ENCODE results near the gene FTO.
"Not testable (repeated sequence)": the region's sequence is repeated elsewhere in the genome, so short reads cannot be mapped to it uniquely, and the experiment has no call there.

Gene FTO

DNA sequence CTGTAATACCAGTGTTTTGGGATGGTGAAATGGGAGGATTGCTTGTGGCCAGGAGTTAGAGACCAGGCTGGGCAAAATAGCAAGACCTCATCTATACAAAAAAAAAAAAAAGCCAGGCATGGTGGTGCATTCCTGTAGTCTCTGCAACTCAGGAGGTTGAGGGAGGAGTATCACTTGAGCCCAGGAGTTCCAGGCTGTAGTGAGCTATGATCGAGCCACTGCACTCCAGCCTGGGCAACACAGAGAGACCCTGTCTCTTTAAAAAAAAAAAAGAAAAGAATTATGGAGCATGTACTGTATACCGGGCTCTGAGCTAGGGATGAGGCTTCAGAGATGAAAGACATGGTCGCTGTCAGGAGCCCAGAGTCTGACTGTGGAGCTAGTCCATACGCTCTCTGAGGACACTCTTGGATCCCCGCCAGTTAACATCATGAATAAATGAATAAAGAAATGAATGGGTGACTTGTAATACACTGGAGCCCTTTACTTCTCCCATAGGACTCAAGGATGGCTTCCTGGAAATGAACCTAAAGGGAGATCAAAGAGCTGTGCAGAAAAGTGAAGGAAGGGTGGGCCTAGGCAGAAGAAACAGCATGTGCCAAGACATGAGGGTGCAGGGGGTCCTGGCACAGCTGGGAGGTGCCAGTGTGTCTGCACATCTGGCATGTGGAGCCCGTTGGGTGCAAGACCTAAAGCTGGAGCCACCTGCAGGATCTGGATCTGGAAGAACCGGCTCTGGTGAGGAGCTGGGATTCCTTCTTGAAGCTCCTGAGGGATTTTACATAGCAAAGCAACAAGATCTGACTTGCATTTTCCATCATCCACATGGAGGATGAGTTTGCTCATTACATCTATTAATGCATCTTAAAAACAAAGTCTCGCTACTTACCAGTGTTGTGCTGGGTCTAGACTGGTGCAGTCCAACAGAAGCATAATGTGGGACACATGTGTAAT is 462.2 kb downstream of the FTO start:
- DNase-seq: no peak

DNA sequence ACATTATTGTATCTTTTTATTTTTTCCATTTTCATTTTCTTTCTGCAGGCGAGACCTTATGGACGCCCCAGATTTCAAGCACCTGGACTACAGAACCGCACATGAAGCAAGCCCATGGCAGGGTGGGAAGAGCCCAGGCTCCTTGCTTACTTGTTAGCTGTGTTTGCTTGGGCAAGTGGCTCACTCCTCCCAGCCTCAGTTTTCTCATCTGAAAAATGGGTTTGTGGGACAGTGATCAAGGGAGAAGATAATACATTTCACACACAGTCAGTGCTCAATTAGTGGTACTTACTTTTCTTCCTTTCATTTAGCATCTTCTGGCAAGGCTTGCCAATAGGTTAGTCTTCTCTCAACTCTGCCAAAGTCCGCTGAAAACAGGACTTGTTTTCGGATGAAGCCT is 465.2 kb downstream of the FTO start:
- DNase-seq: no peak

DNA sequence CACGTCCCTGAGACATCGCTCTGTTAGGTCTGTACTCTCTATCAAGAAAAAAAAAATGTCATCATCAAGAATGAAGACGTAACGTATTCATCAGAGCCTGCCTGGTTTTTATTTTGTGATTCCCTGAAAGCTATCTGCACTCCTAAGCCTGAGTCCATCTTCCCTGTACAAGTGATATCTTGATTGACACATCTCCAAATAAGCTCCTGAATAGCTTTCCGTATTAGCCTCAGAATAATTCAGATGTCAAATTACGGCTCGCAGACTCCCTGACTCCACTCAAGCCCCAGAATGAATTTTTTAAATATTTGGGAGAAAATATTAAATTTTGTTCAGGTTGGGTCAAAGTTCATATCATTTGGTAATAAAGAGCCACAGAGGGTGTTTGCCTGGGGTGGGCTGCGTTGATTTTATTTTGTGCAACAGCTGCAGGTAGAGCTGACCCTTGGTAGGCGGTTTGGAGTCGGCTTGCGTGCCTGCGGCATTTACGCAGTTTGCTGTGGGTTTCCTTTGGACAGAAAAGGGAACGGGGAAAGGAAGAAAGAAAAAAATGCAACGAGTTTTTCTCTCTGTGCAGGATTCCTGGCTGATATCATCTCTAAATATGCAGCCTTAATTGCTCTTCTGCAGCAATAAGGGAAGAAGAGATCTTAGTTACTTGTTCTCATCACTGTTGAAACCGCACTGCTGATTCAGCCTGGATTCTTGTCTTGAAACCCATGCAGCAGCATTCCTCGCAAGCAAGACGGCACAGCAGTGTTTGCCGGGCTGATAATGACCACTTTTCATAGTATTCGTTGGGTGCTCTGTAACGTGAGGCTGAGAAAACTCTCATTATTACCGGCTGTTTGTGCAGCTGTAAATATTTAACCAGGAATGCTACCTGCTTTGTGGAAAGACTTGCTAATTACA is 467.9 kb downstream of the FTO start:
- DNase-seq: no peak

DNA sequence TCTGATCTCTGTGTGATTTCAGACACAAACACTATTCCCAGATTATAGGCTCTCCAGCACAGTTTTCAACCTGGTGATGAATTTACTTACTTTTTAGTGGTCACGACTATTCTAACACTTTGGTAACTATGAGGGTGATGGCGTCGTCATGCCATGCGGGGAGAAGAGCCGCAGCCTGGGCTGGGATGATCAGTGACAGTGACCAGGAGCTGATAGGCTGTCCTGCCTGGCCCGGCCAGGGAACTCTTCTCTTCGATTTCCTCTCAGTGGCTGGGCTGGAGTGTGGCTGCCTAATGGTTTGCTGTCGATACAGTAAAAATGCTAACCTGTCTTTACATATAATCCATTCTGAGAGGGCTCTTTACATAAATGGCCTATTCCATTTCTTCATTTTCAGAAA is 469.5 kb downstream of the FTO start:
- DNase-seq: no peak

DNA sequence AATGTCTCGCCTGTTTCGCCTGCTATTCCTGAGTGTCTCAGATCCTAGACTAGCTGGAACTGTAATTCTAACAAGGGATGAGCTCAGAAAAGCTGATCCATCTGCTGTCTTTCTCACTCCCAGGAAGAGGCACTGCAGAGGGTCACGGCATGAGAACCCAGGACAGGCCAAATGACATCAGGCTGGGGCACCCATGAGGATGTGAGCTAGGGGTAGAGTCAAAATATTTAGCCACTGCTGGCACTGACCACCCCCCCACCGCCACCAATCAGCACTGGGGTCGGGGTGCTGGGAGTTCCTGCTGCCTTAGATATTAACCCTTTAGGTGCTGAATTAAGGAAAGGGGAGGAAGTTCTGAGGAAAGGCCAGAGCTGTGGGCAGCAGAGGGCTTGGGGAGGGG is 470.2 kb downstream of the FTO start:
- no peak for DNase-seq

DNA sequence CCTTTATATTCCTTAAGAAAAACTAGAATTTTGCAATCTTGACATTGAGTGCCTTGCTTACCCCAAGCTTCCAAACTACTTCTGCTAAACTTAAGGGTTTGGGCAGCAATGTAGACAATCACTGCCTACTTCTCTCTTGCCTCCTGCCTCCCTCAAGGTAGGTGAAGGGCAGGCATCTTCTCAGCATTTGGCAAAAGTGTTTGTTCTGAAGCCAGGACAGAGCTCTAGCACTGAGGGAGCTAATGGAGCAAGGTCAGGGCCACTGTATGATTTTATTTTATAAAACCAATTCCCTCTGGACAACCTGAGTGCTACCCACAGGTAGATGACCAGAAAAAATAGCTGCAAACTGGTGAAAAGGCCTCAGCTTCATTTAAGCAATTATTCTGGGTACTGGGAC is 470.8 kb downstream of the FTO start:
- no peak for DNase-seq

DNA sequence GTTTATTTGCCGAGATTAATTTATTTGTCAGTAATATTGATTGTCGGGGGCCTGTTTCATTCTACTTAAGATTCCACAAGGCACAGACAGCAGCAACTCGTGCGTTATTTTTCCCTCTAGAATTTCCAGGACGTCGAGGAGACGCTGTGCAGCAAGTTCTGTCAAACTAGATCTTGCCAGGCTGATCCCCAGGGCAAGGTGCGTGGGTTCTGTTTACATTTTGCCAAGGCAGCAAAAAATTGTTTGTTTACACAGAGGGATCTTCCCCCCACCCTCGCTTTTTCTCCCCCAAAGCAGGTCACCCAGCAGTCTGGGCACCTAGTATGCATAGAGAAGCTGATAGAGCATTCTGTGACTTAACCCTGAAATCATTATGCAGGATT is 471.2 kb downstream of the FTO start:
- DNase-seq: no peak

DNA sequence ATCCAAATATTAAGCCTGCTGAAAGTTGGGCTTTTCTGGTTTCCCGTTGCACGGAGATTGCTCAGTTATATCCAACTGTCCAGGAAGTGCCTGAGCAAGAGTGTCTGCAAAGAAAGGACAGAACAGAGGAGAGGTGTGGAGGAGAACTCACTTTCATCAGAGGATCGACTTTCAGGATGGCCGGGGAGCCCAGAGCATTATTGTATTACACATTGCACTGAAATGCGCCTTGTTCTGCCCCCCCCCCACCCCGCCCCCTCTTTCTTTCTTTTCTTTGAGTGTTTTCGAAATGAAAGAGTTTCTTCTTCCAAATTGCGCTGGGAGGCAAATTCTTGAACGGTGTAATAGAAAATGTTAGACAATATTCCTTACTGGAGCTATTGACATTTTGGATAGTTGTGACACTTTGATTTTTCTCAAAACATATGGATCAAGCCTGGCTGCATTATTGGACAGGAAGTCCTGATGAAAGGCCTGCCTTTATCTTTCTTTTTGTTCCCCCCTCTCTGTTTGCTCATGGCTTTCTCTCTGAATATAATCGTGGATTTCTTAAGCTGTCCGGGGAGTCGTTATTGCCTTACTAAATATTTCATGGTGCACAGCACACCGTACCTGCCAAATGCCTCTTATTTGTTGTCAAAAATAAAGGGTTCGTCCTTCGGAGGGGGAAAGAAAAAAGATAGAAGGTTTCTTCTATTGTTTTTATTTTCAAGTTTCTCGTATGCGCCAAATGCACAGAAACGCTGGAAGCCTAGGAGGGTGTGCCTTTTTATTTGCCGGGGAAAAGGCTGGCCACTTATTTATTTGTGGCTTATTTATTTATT is 471.8 kb downstream of the FTO start:
- no peak for DNase-seq

DNA sequence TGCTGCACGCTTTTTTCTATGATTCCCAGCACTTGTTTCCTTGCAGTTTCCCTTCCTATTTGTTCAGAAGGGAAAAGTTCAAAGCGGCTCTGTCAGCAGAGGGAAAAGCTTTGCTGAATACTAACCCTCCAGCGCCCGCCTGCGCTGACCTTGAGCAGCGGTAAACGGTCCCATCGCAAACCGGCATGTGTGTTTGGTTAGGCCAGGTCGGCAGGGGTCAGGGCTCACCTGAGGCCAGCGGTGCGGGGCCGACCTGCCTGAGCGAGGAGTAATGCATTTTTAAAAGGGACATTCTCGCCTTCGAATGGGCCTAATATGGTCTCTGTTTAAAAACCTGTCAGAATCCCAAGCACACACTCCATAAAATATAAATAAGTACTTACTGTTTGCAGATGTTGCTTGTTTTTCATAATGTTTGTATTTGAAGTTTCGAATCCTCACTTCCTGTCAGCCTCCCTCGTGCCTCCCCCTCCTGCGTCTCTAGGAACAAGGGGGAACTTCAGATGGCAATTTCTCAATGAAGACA is 472.5 kb downstream of the FTO start:
- no peak for DNase-seq

DNA sequence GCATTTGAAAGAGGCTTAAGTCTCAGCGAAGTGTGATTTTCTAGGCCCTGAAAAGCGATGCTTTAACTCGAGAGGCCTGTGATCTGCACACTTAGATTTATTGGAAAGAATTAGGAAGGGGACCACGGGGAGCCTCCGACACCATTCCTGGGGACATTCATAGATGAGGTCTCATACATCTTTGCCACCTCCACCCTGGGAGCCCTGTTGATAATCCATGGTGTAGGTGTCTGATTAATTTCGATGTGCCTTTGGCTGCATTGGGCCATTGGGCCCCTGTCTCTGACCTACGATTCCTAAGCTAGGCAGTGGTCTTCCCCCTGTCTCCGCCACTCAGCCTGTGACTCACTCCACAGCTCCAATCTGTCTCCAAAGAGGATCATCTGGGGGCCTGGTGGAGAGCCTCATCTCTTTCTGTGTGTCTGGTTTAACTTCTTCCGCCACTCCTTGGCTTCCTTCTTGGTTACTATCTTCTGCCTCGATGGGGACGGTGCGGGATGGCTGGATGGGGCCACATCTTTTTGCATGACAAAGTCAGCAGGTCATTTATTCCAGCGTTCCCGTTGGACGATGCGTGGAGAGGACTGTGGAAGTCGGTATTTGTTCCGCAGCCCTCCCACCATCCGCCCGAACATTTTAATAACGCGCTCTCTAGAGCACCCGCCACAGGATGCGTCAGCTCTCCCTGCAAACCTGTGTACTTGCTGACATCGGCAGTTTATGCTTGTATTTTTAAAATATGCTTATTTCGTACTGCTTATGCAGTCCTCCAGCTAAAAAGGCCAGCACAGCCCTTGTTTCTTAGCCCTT is 473.3 kb downstream of the FTO start:
- DNase-seq: no peak

DNA sequence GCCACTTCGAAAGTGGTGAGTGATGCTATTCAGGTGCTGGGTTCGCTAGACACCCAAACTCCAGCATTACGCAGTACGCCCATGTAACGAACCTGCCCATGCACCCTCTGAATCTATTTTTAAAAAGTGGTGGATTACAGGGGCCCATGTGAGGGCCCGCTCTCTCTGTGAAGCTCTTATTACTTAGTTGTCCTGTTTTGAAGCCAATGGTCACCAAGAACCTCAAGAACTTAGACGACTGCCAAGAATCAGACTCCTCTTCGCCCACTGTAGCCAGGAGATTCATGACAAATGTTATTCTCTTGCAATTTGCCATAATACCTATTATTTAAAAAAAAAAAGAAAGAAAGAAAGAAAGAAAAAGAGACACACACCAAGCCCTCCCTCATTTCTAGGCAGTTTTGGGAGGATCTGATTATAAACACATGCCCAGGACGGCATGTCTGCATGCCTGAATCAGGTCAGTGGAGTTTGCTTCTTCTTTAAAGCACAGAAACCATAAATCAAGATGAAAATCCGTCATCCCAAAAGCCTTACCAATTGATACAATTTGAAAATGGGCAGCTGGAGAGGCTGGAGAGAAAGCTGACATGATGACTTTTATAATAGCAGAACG is 474.0 kb downstream of the FTO start:
- no peak for DNase-seq

DNA sequence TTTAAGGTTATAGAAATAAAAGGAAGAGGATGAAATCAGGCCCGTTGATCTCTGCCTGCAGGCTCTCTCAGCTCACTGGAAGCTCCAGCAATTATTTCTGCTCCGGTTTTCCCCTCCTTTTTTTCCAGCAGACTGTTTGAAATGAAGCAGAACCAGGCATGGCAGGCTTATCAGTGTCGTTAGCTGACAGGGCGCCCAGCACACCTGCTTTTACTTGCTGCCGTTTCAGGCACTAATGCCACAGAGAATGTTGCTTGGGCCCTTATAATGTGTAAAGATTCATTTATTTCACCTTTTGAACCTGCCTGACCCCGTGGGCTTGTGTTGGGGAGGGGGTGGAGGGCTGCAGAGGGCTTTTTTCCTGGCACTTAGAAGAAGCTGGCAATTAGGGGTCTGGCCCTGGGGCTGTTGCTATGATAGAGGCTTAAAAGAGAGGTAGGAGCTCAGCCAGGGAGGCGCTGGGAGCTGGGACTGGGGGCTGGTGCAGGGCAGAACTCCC is 474.6 kb downstream of the FTO start:
- no peak for DNase-seq

DNA sequence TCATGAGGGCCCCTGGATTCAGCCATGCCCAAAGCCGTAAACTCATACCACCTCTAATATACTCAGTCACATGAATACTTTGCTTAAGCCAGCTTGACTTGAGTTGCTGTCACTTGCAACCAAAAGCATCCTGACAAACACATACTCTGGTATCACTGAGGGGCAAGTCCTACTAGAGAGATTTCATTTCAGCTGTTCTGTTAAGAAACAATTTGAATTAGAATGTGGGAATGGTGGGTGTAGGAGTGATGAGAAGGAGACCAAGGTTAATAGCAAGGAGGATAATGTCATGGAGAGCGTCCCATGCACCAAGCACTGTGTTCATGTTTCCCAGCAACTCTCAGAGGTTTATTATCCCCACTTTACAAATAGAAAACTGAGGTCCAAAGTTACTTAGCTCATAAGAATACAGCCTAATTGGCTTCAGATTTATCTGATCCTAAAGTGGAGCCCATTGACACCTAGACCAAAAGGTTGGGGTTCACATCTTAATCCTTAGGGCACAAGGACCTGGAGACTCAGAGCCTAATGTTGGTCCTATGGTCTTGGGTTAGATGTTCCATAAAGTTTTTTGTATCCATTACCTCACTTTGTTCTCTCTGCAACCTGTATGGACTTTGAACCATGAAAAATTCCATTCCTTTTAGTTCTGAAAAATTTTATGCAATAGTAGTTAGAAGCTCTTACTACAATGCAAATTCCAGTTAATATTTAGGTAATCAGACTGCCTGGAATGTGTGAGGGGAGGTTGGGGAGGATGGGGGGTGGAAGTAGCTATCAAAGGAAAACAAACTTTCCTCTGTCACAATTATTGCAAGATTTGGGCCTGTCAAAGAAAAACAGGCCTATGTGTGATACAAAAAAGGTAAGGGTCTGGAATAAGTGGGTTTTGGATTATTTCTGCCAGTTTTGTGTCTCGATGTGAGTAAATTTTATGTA is 476.7 kb downstream of the FTO start:
- DNase-seq: no peak

DNA sequence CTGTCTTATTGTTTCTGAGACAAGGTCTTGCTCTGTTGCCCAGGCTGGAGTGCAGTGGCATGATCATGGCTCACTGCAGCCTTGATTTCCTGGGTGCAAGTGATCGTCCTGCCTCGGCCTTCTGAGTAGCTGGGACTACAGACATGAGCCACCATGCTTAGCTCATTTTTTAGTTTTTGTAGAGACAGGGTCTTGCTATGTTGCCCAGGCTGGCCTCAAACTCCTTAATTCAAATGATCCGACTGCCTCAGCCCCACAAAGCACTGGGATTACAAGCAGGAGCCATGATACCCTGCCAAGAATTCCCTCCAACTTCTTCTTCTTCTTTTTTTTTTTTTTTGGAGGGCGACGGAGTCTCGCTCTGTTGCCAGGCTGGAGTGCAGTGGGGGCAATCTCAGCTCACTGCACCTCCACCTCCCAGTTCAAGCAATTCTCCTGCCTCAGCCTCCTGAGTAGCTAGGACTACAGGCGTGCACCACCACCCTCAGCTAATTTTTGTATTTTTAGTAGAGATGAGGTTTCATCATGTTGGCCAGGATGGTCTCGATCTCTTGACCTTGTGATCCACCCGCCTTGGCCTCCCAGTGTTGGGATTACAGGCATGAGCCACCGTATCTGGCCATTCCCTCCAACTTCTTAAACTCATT is 477.9 kb downstream of the FTO start:
- not testable (repeated sequence) for DNase-seq

DNA sequence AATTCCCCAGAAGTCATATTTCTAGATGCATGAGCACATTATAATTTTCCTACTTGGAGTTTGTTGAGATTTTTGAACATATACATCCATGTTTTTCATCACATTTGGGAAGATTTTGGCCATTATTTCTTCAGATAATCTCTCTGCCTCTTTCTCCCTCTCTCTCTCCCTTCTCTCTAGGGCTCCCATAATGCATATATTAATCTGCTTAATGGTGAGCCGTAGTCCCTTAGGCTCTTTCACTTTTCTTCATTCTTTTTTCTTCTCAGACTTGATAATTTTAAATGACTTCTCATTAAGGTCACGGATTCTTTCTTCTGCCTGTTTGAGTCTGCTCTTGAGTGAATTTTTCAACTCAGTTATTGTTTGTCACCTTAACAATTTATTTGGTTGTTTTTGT is 481.1 kb downstream of the FTO start:
- DNase-seq: no peak

DNA sequence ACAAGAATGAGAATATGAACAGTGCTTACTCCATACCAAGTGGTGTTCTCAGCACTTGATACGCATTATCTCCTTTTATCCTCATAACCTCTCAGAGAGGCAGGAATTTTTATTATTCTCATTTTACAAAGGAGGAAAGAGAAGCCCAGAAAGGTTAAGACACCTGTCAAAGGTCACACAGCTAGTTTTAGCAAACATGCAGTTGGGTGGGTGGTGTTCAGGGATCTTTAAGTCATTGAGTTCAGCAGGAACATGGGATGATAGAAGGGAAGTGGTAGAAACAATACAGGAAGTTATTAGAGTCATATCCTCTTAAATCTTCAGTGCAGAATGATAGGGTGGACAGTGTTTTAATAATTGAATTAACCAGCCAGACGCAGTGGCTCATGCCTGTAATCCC is 487.2 kb downstream of the FTO start:
- DNase-seq: no peak

DNA sequence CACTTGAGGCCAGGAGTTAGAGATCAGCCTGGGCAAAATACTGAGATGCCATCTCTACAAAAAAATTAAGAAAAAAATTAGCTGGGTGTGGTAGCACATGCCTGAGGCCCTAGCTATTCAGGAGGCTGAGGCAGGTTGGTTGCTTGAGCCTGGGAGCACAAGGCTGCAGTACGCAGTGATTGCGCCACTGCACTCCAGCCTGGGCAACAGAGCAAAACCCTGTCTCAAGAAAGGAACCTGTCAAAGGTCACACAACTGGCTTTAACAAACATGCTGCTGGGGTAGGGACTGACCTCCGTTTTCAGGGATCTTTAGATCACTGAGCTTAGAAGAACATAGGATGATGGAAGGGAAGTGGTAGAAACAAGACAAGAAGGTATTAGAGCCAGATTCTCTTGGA is 487.6 kb downstream of the FTO start:
- DNase-seq: no peak

DNA sequence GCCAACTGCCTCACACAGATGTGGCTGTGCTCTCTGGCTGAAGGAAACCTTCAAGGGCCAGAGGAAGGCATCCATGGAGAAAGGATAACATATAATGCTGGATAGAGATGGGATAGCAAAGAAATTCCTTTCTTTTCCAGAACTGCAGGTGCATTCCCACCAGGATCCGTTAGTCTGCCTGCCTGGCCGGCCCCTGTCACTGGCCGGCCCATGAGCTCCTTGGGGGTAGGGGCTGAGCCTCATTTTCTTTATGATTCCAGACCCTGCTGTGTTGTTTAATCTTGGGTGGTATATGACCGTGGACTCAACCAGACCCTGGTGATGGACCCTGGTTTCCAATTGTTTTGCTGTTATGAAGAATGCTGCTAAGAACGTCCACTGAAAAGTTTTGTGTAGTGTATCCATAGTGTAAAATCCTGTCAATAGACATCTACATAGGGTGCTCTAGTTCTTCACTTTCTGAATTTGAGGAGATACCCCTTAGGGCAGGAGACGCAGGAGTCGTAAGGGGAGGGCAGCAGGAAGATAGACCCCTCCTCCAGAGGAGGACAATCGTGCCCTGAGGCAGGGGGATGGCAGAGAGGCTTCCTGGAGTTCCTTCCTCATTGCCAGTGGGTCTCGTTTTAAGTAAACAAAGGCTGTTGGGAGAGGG is 489.2 kb downstream of the FTO start:
- no peak for DNase-seq

Measured in CD4-positive, alpha-beta T cell treated with Interleukin-4 for 4 hours (primary cell).